Skin of body (tissue), 1 donor: ENCODE measurements around the gene RHOXF2B. TPM values are rescaled to one million over a fixed set of nuclear protein-coding genes. Genes with fewer than 3 reads are reported as not detected.

Source experiments
- total RNA-seq: library from RNA; depleted of rRNA; stranded (reverse); fragments of >200 nt; gene quantifications from one replicate; pipeline ENCODE4 v1.2.3, GENCODE V29; 2014

Gene RHOXF2B
- total RNA-seq, 1 donor from 2014 or later = not detected

Other genes with a start within 250 kb of the RHOXF2B start
- gene UPF3B, start 224.7 kb downstream of the RHOXF2B start, total RNA-seq = 4.6 TPM
- 9.0 TPM for gene RNF113A, start 206.0 kb downstream of the RHOXF2B start, total RNA-seq
- gene NDUFA1, start 205.9 kb downstream of the RHOXF2B start, total RNA-seq = 51.3 TPM
- not detected for gene AKAP14, start 181.8 kb downstream of the RHOXF2B start, total RNA-seq
- 6.6 TPM for gene NKAP, start 133.9 kb downstream of the RHOXF2B start, total RNA-seq
- not detected for gene RHOXF1, start 38.2 kb upstream of the RHOXF2B start, total RNA-seq
- not detected for gene RHOXF2, start 80.9 kb upstream of the RHOXF2B start, total RNA-seq
- 19.3 TPM for gene ZBTB33, start 173.1 kb upstream of the RHOXF2B start, total RNA-seq
- 0.69 TPM for gene TMEM255A, start 233.8 kb upstream of the RHOXF2B start, total RNA-seq